ENCODE measurements around the gene MRAS. TPM values are rescaled to one million over a fixed set of nuclear protein-coding genes. Genes with fewer than 3 reads are reported as not detected.

MRAS gene
- polyA plus RNA-seq, 1 donor from 2014 or later, result 52.8 TPM

- H3K79me2 ChIP-seq (replicated peaks; ENCODE audit: insufficient read depth, low read length), result no peaks in the 10 kb centered on the region
- H3K27me3 ChIP-seq (ENCODE audit: insufficient read depth, low read depth, low read length), result no peaks in the 10 kb centered on the region
- H3K9ac ChIP-seq (ENCODE audit: low read length), result no peak overlapping the region
- H3F3A ChIP-seq (ENCODE audit: insufficient read depth, low read length, poor library complexity, severe bottlenecking), result no peaks in the 10 kb centered on the region
- H3K9me3 ChIP-seq (ENCODE audit: low read length), result no peaks in the 10 kb centered on the region
- no peak overlapping the region for H3K27ac ChIP-seq (ENCODE audit: low read length)
- no peaks in the 10 kb centered on the region for H4K20me1 ChIP-seq (ENCODE audit: insufficient read depth)
- H3K36me3 ChIP-seq (ENCODE audit: insufficient read depth, low read length), result no peaks in the 10 kb centered on the region
- TF ChIP-seq EP300 (conservative IDR thresholded peaks at IDR 0.05; ENCODE audit: poor library complexity, severe bottlenecking) (no peak), CTCF (IDR thresholded peaks at IDR 0.05; ENCODE audit: poor library complexity, severe bottlenecking) (no peak), SMC3 (conservative IDR thresholded peaks at IDR 0.05; ENCODE audit: poor library complexity) (no peak), POLR2AphosphoS5 (IDR thresholded peaks at IDR 0.05) (no peak), RAD21 (conservative IDR thresholded peaks at IDR 0.05) (no peak), MXI1 (conservative IDR thresholded peaks at IDR 0.05; ENCODE audit: poor library complexity, severe bottlenecking) (no peak), TAF1 (IDR thresholded peaks at IDR 0.05; ENCODE audit: low read depth) (no peak), EZH2 (IDR thresholded peaks at IDR 0.05; ENCODE audit: borderline replicate concordance, insufficient read depth, low read length, poor library complexity, severe bottlenecking) (no peak), REST (IDR thresholded peaks at IDR 0.05; ENCODE audit: borderline replicate concordance) (no peak)
- no peak overlapping the region for H2AFZ ChIP-seq (ENCODE audit: low read depth, low read length)
- no peak overlapping the region for H3K4me3 ChIP-seq (ENCODE audit: low read length)
- H3K4me2 ChIP-seq (ENCODE audit: low read length), result no peak overlapping the region
- no peaks in the 10 kb centered on the region for H3K9me2 ChIP-seq (ENCODE audit: insufficient read depth, low read length)
Observed at GRCh38 chr3:138389841-138390581, 41.6 kb downstream of the MRAS start.

GRCh38 chr3:138390582-138390932 is 42.2 kb downstream of the MRAS start:
- H3K4me2 ChIP-seq (ENCODE audit: low read length), result no peak overlapping the region
- no peak overlapping the region for H3K9ac ChIP-seq (ENCODE audit: low read length)
- no peaks in the 10 kb centered on the region for H4K20me1 ChIP-seq (ENCODE audit: insufficient read depth)
- no peak overlapping the region for H3K27ac ChIP-seq (ENCODE audit: low read length)
- H3K36me3 ChIP-seq (ENCODE audit: insufficient read depth, low read length), result no peaks in the 10 kb centered on the region
- no peaks in the 10 kb centered on the region for H3F3A ChIP-seq (ENCODE audit: insufficient read depth, low read length, poor library complexity, severe bottlenecking)
- no peaks in the 10 kb centered on the region for H3K9me3 ChIP-seq (ENCODE audit: low read length)
- no peak overlapping the region for H3K4me3 ChIP-seq (ENCODE audit: low read length)
- no peaks in the 10 kb centered on the region for H3K27me3 ChIP-seq (ENCODE audit: insufficient read depth, low read depth, low read length)
- TF ChIP-seq TAF1 (IDR thresholded peaks at IDR 0.05; ENCODE audit: low read depth) (no peak), EP300 (conservative IDR thresholded peaks at IDR 0.05; ENCODE audit: poor library complexity, severe bottlenecking) (no peak), REST (IDR thresholded peaks at IDR 0.05; ENCODE audit: borderline replicate concordance) (no peak), CTCF (IDR thresholded peaks at IDR 0.05; ENCODE audit: poor library complexity, severe bottlenecking) (no peak), MXI1 (conservative IDR thresholded peaks at IDR 0.05; ENCODE audit: poor library complexity, severe bottlenecking) (no peak), SMC3 (conservative IDR thresholded peaks at IDR 0.05; ENCODE audit: poor library complexity) (no peak), EZH2 (IDR thresholded peaks at IDR 0.05; ENCODE audit: borderline replicate concordance, insufficient read depth, low read length, poor library complexity, severe bottlenecking) (no peak), POLR2AphosphoS5 (IDR thresholded peaks at IDR 0.05) (no peak), RAD21 (conservative IDR thresholded peaks at IDR 0.05) (no peak)
- H2AFZ ChIP-seq (ENCODE audit: low read depth, low read length), result no peak overlapping the region
- no peaks in the 10 kb centered on the region for H3K79me2 ChIP-seq (replicated peaks; ENCODE audit: insufficient read depth, low read length)
- no peaks in the 10 kb centered on the region for H3K9me2 ChIP-seq (ENCODE audit: insufficient read depth, low read length)
